ENCODE measurements around the gene PTPRN.

Gene PTPRN

DNA sequence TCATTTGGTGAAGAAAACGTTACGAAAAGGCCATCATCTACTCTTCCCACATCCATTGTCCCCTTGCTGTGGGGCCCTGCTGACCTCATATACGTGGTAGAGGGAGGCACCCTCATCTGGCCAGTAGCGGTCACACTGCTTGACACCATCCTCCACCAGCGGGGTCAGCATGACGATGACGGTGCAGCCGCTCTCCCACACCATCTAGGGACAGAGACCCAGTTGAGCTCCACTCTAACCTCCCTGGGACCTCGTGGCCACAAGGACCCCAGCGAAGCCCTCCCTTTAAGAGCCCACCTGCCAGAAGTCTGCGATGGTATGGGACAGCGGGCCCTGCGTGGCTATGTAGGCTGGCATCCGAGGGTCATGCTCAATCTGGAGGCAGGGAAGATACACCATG lies 13.1 kb downstream of the PTPRN start:
- no peak overlapping the region for H2BK5ac ChIP-seq (ENCODE audit: low read length)
- H2BK120ac ChIP-seq (ENCODE audit: low read depth, low read length), result no peak overlapping the region
- no peak overlapping the region for H2BK15ac ChIP-seq (ENCODE audit: low read length)
- peaks cover 0 to 2% of the 10 kb centered on the region in 2 donors for H3K9me3 ChIP-seq (replicated peaks in 1 of 2; ENCODE audit: control insufficient read depth in 2 of 2, insufficient read depth in 1 of 2, low read depth in 1 of 2, low read length in 2 of 2)
- no peak overlapping the region for H3K4me2 ChIP-seq (ENCODE audit: insufficient read depth, low read length, poor library complexity, severe bottlenecking)
- H3K18ac ChIP-seq (ENCODE audit: low read length), result no peak overlapping the region
- no peak overlapping the region for H2BK12ac ChIP-seq (ENCODE audit: low read length)
- H3K23ac ChIP-seq (ENCODE audit: low read depth, low read length, poor library complexity), result no peak overlapping the region
- H3K36me3 ChIP-seq (replicated peaks in 1 of 2; ENCODE audit: control insufficient read depth in 2 of 2, insufficient read depth in 2 of 2, low read length in 2 of 2), result no peaks in the 10 kb centered on the region
- H4K91ac ChIP-seq (ENCODE audit: low read depth, low read length, poor library complexity), result no peak overlapping the region
- no peak overlapping the region for H2AFZ ChIP-seq (ENCODE audit: low read length)
- H3K4me3 ChIP-seq (ENCODE audit: low read length in 2 of 2), result no peak overlapping the region
- peaks cover 0 to 28% (median 0%) of the 10 kb centered on the region in 3 experiments for H3K27me3 ChIP-seq (ENCODE audit: control insufficient read depth in 3 of 3, insufficient read depth in 3 of 3, low read depth in 1 of 3, low read length in 3 of 3)
- WGBS, 2 donors (ENCODE audit: extremely low coverage in 2 of 2, insufficient read length in 2 of 2, insufficient replicate concordance in 1 of 2), result no CpG with 5 or more reads among the region's 14 CpGs
- peak overlapping the region; percentile 48 for H2AK5ac ChIP-seq (ENCODE audit: low read depth, low read length)
- no peak for DNase-seq (ENCODE audit: low spot score)
- H3K9ac ChIP-seq (ENCODE audit: low read depth, low read length, poor library complexity), result peak overlapping the region; percentile 18
- H3K79me1 ChIP-seq (ENCODE audit: low read depth, low read length), result no peaks in the 10 kb centered on the region
- no peak overlapping the region for H3K27ac ChIP-seq (replicated peaks; ENCODE audit: low read length)
- H4K8ac ChIP-seq (ENCODE audit: low read depth, low read length), result no peak overlapping the region
- H3K4me1 ChIP-seq (ENCODE audit: control insufficient read depth in 2 of 2, insufficient read depth in 1 of 2, low read depth in 1 of 2, low read length in 2 of 2), result peaks cover 20 to 24% of the 10 kb centered on the region in 2 donors
- H3K14ac ChIP-seq (ENCODE audit: low read length), result no peak overlapping the region
- no peak overlapping the region for H3K4ac ChIP-seq (ENCODE audit: low read length)

DNA sequence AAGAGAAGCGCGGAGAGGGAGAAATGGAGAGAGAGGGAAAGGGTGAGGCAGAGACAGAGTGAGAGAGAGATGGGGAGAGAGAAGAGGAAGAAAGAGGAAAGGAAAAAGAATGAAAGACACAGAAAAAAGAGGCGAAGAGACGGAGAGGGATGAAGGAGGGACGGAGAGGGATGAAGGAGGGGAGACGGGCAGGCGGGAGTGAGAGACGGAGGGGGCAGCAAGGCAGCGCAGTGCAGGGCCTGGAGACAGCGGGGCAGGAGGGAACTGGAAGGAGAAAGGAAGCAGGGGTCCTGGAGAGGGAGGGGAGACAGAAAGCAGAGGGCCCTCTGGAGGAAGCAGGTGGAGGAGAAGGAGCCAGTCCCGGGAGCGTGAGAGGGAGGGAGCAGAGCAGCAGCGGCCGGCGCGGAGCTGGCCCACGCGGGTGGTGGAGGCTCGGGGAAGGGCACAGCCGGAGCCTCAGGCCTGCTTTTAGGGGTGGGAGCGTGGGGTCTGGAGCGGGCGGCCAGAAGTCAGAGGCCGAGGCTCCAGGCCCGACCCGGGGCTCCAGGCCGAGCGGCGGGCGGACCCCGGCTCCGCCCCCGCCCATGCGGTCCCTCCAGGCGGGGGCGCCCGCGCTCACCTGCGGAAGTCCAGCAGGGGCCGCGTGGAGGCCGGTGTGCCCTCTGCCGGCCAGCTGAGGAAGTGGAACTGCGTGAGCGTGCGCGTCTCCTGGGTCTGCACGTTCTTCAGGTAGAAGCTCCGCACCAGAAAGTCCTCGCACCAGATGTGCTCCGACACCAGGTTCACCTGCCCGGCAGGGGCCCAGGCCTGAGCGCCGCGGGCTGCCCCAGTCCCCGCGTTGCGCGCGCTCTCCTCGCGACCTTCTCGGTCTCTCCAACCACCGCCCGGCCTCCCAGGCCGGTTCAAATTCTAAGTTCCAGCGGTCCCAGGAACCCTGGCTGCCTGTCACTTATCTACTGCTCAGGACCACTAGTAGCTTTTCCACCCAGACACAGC lies 14.5 kb downstream of the PTPRN start:
- H4K8ac ChIP-seq (ENCODE audit: low read depth, low read length), result no peak overlapping the region

DNA sequence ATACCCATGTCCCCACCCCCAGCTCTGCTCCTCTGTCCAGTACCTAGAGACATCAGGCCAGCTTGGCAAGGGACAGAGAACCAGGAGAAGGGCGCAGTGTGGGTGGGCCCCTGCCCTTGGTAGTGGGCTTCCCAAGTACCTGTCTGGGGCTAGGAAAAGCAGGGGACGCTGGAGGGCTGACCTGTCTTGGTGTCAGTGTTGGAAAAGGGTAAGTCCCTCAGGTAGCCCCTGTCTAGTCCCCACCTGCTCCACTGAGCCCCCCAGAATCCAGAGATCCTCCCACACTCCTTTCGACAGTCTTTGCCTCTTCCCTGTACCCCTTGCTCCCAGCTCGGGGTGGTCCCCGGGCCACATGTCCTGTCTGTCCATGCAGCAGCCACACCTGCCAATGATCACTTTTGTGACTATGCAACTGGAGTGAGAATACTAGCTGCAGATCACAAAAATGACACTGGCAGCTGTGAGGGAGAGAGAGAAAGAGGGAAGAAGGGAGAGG lies 15.4 kb downstream of the PTPRN start:
- H3K4me3 ChIP-seq (ENCODE audit: low read length in 2 of 2), result no peak overlapping the region
- no peak overlapping the region for H2BK5ac ChIP-seq (ENCODE audit: low read length)
- H2BK120ac ChIP-seq (ENCODE audit: low read depth, low read length), result no peak overlapping the region
- H3K36me3 ChIP-seq (replicated peaks in 1 of 2; ENCODE audit: control insufficient read depth in 2 of 2, insufficient read depth in 2 of 2, low read length in 2 of 2), result no peaks in the 10 kb centered on the region
- H3K9me3 ChIP-seq (replicated peaks in 1 of 2; ENCODE audit: control insufficient read depth in 2 of 2, insufficient read depth in 1 of 2, low read depth in 1 of 2, low read length in 2 of 2), result peaks cover 0 to 2% of the 10 kb centered on the region in 2 donors
- no peak overlapping the region for H2BK12ac ChIP-seq (ENCODE audit: low read length)
- H2AK5ac ChIP-seq (ENCODE audit: low read depth, low read length), result no peak overlapping the region
- no peak overlapping the region for H4K91ac ChIP-seq (ENCODE audit: low read depth, low read length, poor library complexity)
- H3K23ac ChIP-seq (ENCODE audit: low read depth, low read length, poor library complexity), result no peak overlapping the region
- no peak overlapping the region for H3K4me2 ChIP-seq (ENCODE audit: insufficient read depth, low read length, poor library complexity, severe bottlenecking)
- H3K27ac ChIP-seq (replicated peaks; ENCODE audit: low read length), result no peak overlapping the region
- H3K4me1 ChIP-seq (ENCODE audit: control insufficient read depth in 2 of 2, insufficient read depth in 1 of 2, low read depth in 1 of 2, low read length in 2 of 2), result peaks cover 2 to 5% of the 10 kb centered on the region in 2 donors
- no peak overlapping the region for H2BK15ac ChIP-seq (ENCODE audit: low read length)
- H2AFZ ChIP-seq (ENCODE audit: low read length), result peak overlapping the region; percentile 98
- H3K9ac ChIP-seq (ENCODE audit: low read depth, low read length, poor library complexity), result no peak overlapping the region
- H3K4ac ChIP-seq (ENCODE audit: low read length), result no peak overlapping the region
- no peak overlapping the region for H3K14ac ChIP-seq (ENCODE audit: low read length)
- no peak for DNase-seq (ENCODE audit: low spot score)
- no peak overlapping the region for H3K18ac ChIP-seq (ENCODE audit: low read length)
- no peaks in the 10 kb centered on the region for H3K79me1 ChIP-seq (ENCODE audit: low read depth, low read length)
- peaks cover 0 to 17% (median 0%) of the 10 kb centered on the region in 3 experiments for H3K27me3 ChIP-seq (ENCODE audit: control insufficient read depth in 3 of 3, insufficient read depth in 3 of 3, low read depth in 1 of 3, low read length in 3 of 3)
- no CpG with 5 or more reads among the region's 5 CpGs for WGBS, 2 donors (ENCODE audit: extremely low coverage in 2 of 2, insufficient read length in 2 of 2, insufficient replicate concordance in 1 of 2)
- H4K8ac ChIP-seq (ENCODE audit: low read depth, low read length), result no peak overlapping the region

More for the DNA sequence above, 14.5 kb downstream of the PTPRN start:
- H3K23ac ChIP-seq (ENCODE audit: low read depth, low read length, poor library complexity), result peak overlapping the region; percentile 44
- H3K4me2 ChIP-seq (ENCODE audit: insufficient read depth, low read length, poor library complexity, severe bottlenecking), result peak overlapping the region; percentile 75
- H3K4me3 ChIP-seq (ENCODE audit: low read length in 2 of 2), result peak overlapping the region; percentile 67 to 84
- H3K4me1 ChIP-seq (ENCODE audit: control insufficient read depth in 2 of 2, insufficient read depth in 1 of 2, low read depth in 1 of 2, low read length in 2 of 2), result peaks cover 10 to 11% of the 10 kb centered on the region in 2 donors
- peak overlapping the region; percentile 93 for H3K9ac ChIP-seq (ENCODE audit: low read depth, low read length, poor library complexity)
- no peaks in the 10 kb centered on the region for H3K36me3 ChIP-seq (replicated peaks in 1 of 2; ENCODE audit: control insufficient read depth in 2 of 2, insufficient read depth in 2 of 2, low read length in 2 of 2)
- H3K27ac ChIP-seq (replicated peaks; ENCODE audit: low read length), result no peak overlapping the region
- no peak overlapping the region for H2AK5ac ChIP-seq (ENCODE audit: low read depth, low read length)
- no peak overlapping the region for H4K91ac ChIP-seq (ENCODE audit: low read depth, low read length, poor library complexity)
- H2BK15ac ChIP-seq (ENCODE audit: low read length), result peak overlapping the region; percentile 72
- no peaks in the 10 kb centered on the region for H3K79me1 ChIP-seq (ENCODE audit: low read depth, low read length)
- H2BK5ac ChIP-seq (ENCODE audit: low read length), result peak overlapping the region; percentile 62
- no peak overlapping the region for H2BK12ac ChIP-seq (ENCODE audit: low read length)
- H3K14ac ChIP-seq (ENCODE audit: low read length), result peak overlapping the region; percentile 87
- H2BK120ac ChIP-seq (ENCODE audit: low read depth, low read length), result no peak overlapping the region
- H3K18ac ChIP-seq (ENCODE audit: low read length), result peak overlapping the region; percentile 97
- DNase-seq (ENCODE audit: low spot score), result peak; percentile 85
- WGBS, 2 donors (ENCODE audit: extremely low coverage in 2 of 2, insufficient read length in 2 of 2, insufficient replicate concordance in 1 of 2), result no CpG with 5 or more reads among the region's 67 CpGs
- peaks cover 0 to 25% (median 0%) of the 10 kb centered on the region in 3 experiments for H3K27me3 ChIP-seq (ENCODE audit: control insufficient read depth in 3 of 3, insufficient read depth in 3 of 3, low read depth in 1 of 3, low read length in 3 of 3)
- H2AFZ ChIP-seq (ENCODE audit: low read length), result peak overlapping the region; percentile 98
- H3K4ac ChIP-seq (ENCODE audit: low read length), result no peak overlapping the region
- peaks cover 0 to 2% of the 10 kb centered on the region in 2 donors for H3K9me3 ChIP-seq (replicated peaks in 1 of 2; ENCODE audit: control insufficient read depth in 2 of 2, insufficient read depth in 1 of 2, low read depth in 1 of 2, low read length in 2 of 2)

DNA sequence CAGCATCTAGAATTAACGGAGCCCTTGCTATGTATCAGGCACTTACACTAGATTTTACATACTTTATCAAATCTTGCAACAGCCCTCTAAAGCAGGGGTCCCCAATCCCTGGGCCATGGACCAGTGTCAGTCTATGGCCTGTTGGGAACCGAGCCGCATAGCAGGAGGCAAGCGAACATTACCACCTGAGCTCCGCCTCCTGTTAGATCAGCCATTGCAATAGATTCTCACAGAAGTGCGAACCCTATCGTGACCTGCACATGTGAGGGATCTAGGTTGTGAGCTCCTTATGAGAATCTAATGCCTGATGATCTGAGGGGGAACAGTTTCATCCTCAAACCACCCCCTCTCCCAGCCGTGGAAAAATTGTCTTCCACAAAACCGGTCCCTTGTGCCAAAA lies 16.6 kb downstream of the PTPRN start:
- no peak overlapping the region for H3K9ac ChIP-seq (ENCODE audit: low read depth, low read length, poor library complexity)
- DNase-seq (ENCODE audit: low spot score), result no peak
- H3K23ac ChIP-seq (ENCODE audit: low read depth, low read length, poor library complexity), result no peak overlapping the region
- no peak overlapping the region for H2BK5ac ChIP-seq (ENCODE audit: low read length)
- no peak overlapping the region for H3K4me3 ChIP-seq (ENCODE audit: low read length in 2 of 2)
- H3K4me1 ChIP-seq (ENCODE audit: control insufficient read depth in 2 of 2, insufficient read depth in 1 of 2, low read depth in 1 of 2, low read length in 2 of 2), result peaks cover 2 to 5% of the 10 kb centered on the region in 2 donors
- no peaks in the 10 kb centered on the region for H3K36me3 ChIP-seq (replicated peaks in 1 of 2; ENCODE audit: control insufficient read depth in 2 of 2, insufficient read depth in 2 of 2, low read length in 2 of 2)
- no peak overlapping the region for H3K4me2 ChIP-seq (ENCODE audit: insufficient read depth, low read length, poor library complexity, severe bottlenecking)
- H4K91ac ChIP-seq (ENCODE audit: low read depth, low read length, poor library complexity), result no peak overlapping the region
- H4K8ac ChIP-seq (ENCODE audit: low read depth, low read length), result no peak overlapping the region
- no peak overlapping the region for H3K4ac ChIP-seq (ENCODE audit: low read length)
- no peak overlapping the region for H2BK15ac ChIP-seq (ENCODE audit: low read length)
- peaks cover 0 to 13% (median 0%) of the 10 kb centered on the region in 3 experiments for H3K27me3 ChIP-seq (ENCODE audit: control insufficient read depth in 3 of 3, insufficient read depth in 3 of 3, low read depth in 1 of 3, low read length in 3 of 3)
- H3K9me3 ChIP-seq (replicated peaks in 1 of 2; ENCODE audit: control insufficient read depth in 2 of 2, insufficient read depth in 1 of 2, low read depth in 1 of 2, low read length in 2 of 2), result peaks cover 0 to 2% of the 10 kb centered on the region in 2 donors
- no CpG with 5 or more reads among the region's 9 CpGs for WGBS, 2 donors (ENCODE audit: extremely low coverage in 2 of 2, insufficient read length in 2 of 2, insufficient replicate concordance in 1 of 2)
- no peak overlapping the region for H3K14ac ChIP-seq (ENCODE audit: low read length)
- no peak overlapping the region for H2AK5ac ChIP-seq (ENCODE audit: low read depth, low read length)
- no peak overlapping the region for H2BK120ac ChIP-seq (ENCODE audit: low read depth, low read length)
- no peak overlapping the region for H3K27ac ChIP-seq (replicated peaks; ENCODE audit: low read length)
- no peak overlapping the region for H2BK12ac ChIP-seq (ENCODE audit: low read length)
- H2AFZ ChIP-seq (ENCODE audit: low read length), result no peak overlapping the region
- no peaks in the 10 kb centered on the region for H3K79me1 ChIP-seq (ENCODE audit: low read depth, low read length)
- H3K18ac ChIP-seq (ENCODE audit: low read length), result no peak overlapping the region
